ENCODE results near the gene TSHZ3.

DNA sequence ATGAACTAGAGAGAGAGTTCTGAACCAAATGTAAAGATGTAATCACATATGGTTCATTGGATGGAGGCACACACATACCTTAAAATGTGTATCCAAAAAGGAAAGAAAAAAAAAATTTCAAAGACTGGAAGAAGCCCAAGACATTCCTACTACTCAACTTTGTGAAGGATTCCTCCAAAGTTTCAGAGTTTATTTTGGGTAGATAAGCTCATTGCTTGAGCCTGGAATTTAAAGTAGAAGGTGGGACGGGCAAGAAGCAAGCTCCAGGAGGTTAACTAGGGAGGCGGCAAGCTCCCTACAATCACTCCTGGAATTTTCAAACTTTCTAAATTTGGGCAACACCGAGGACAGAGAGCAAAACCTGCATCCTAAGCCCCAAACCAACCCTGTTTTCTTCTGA is 1.9 kb downstream of the TSHZ3 start:
- TF ChIP-seq, protein P1, sequence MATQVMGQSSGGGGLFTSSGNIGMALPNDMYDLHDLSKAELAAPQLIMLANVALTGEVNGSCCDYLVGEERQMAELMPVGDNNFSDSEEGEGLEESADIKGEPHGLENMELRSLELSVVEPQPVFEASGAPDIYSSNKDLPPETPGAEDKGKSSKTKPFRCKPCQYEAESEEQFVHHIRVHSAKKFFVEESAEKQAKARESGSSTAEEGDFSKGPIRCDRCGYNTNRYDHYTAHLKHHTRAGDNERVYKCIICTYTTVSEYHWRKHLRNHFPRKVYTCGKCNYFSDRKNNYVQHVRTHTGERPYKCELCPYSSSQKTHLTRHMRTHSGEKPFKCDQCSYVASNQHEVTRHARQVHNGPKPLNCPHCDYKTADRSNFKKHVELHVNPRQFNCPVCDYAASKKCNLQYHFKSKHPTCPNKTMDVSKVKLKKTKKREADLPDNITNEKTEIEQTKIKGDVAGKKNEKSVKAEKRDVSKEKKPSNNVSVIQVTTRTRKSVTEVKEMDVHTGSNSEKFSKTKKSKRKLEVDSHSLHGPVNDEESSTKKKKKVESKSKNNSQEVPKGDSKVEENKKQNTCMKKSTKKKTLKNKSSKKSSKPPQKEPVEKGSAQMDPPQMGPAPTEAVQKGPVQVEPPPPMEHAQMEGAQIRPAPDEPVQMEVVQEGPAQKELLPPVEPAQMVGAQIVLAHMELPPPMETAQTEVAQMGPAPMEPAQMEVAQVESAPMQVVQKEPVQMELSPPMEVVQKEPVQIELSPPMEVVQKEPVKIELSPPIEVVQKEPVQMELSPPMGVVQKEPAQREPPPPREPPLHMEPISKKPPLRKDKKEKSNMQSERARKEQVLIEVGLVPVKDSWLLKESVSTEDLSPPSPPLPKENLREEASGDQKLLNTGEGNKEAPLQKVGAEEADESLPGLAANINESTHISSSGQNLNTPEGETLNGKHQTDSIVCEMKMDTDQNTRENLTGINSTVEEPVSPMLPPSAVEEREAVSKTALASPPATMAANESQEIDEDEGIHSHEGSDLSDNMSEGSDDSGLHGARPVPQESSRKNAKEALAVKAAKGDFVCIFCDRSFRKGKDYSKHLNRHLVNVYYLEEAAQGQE (IDR thresholded peaks at IDR 0.05; ENCODE audit: insufficient read depth in 1 of 2, low read depth in 2 of 2, low read length in 2 of 2), result no peak
- no peak for TF ChIP-seq FOXP2 (optimal IDR thresholded peaks at IDR 0.05; ENCODE audit: borderline replicate concordance, extremely low read depth, extremely low read length, insufficient read depth)

Data from PFSK-1 (cell line).